NCI-H345 (cell line): ENCODE measurements around the gene MEAK7.

Experiments used
- DNase-seq: peaks from one replicate; lab custom pipeline; 2025; lab: John Stamatoyannopoulos, UW

Gene MEAK7

GRCh38 chr16:84504420-84505248 lies at the start of gene MEAK7:
TSS of gene MEAK7 (minus strand) at chr16:84504659. CDS start at chr16:84498086, 6,573 bp downstream.
- peak; percentile 95 for DNase-seq

- DNase-seq = no peak
These were observed 49.5 kb upstream of the MEAK7 start for GRCh38 chr16:84553873-84554399.

GRCh38 chr16:84552135-84552534 lies 47.7 kb upstream of the MEAK7 start:
- no peak for DNase-seq

- no peak for DNase-seq
These were observed 45.6 kb upstream of the MEAK7 start for GRCh38 chr16:84550096-84550495.

- DNase-seq = no peak
These were observed 44.7 kb upstream of the MEAK7 start for GRCh38 chr16:84548971-84549844.

GRCh38 chr16:84548508-84548907 lies 44.0 kb upstream of the MEAK7 start:
- DNase-seq = no peak

- DNase-seq = no peak
These were observed 43.1 kb upstream of the MEAK7 start for GRCh38 chr16:84547546-84548061.

- no peak for DNase-seq
These were observed 42.4 kb upstream of the MEAK7 start for GRCh38 chr16:84546669-84547545.

GRCh38 chr16:84545114-84545737 lies 40.8 kb upstream of the MEAK7 start:
- DNase-seq = peak; percentile 35

- DNase-seq = peak; percentile 70
These were observed 39.7 kb upstream of the MEAK7 start for GRCh38 chr16:84544031-84544773.

- no peak for DNase-seq
These were observed 38.8 kb upstream of the MEAK7 start for GRCh38 chr16:84543253-84543652.

GRCh38 chr16:84541999-84542817 lies 37.7 kb upstream of the MEAK7 start:
- no peak for DNase-seq

- DNase-seq = no peak
These were observed 35.7 kb upstream of the MEAK7 start for GRCh38 chr16:84540194-84540593.

- DNase-seq = no peak
These were observed 33.9 kb upstream of the MEAK7 start for GRCh38 chr16:84538222-84538840.

- DNase-seq = peak; percentile 51
These were observed 33.2 kb upstream of the MEAK7 start for GRCh38 chr16:84537491-84538151.

GRCh38 chr16:84535851-84536250 lies 31.4 kb upstream of the MEAK7 start:
- no peak for DNase-seq

- DNase-seq = no peak
These were observed 30.9 kb upstream of the MEAK7 start for GRCh38 chr16:84535408-84535807.

GRCh38 chr16:84534815-84535214 lies 30.4 kb upstream of the MEAK7 start:
- DNase-seq = no peak
